Hair follicle dermal papilla cell (primary cell): ENCODE data around the gene WDR7. TPM values are rescaled to one million over a fixed set of nuclear protein-coding genes. Genes with fewer than 3 reads are reported as not detected.

Experiments used
- small RNA-seq: library from RNA; depleted of rRNA; stranded (forward); fragments of <200 nt; gene quantifications from one replicate; pipeline ENCODE3, GENCODE V24; 2012
- total RNA-seq: library from RNA; depleted of rRNA; stranded (reverse); fragments of >200 nt; gene quantifications from 2 replicates; pipeline ENCODE4 v1.2.3, GENCODE V29; 2012

Gene WDR7
- total RNA-seq: 17.0 and 25.8 TPM in 2 replicates

GRCh38 chr18:56650944-56651770 is at the start of gene WDR7:
Gene WDR7 (plus strand): TSS chr18:56651359. CDS start chr18:56672516, 21,157 bp downstream.

GRCh38 chr18:56638232-56639103 is 12.7 kb upstream of the WDR7 start, which contains the start of gene TXNL1:
Gene TXNL1 (minus strand): TSS chr18:56638592. CDS start chr18:56638440, 152 bp downstream.

Small RNAs within 50 kb of the gene (small RNA-seq; reads per million reads assigned to genes)
- not detected for gene RF00012
- gene RF00019: not detected

Other genes starting within 250 kb of the WDR7 start
- 27.3 and 36.2 TPM in 2 replicates for gene TXNL1, start 12.8 kb upstream of the WDR7 start, total RNA-seq